ENCODE measurements around the gene PFAS.

The PFAS gene

GRCh38 chr17:8267480-8268147, 18.5 kb downstream of the PFAS start:
- no peak for DNase-seq

GRCh38 chr17:8268550-8269298, 19.6 kb downstream of the PFAS start:
- no peak for DNase-seq

GRCh38 chr17:8272421-8272820, 23.3 kb downstream of the PFAS start:
- no peak for DNase-seq

GRCh38 chr17:8273884-8274444, 24.9 kb downstream of the PFAS start:
- DNase-seq, result no peak

- no peak for DNase-seq
Observed at GRCh38 chr17:8274816-8275215, 25.7 kb downstream of the PFAS start.

GRCh38 chr17:8275421-8276290, 26.6 kb downstream of the PFAS start:
- DNase-seq, result no peak

- DNase-seq, result no peak
Observed at GRCh38 chr17:8277317-8277716, 28.2 kb downstream of the PFAS start.

GRCh38 chr17:8282345-8282744, 33.3 kb downstream of the PFAS start:
- no peak for DNase-seq

GRCh38 chr17:8283356-8283755, 34.3 kb downstream of the PFAS start:
- DNase-seq, result peak; percentile 3

GRCh38 chr17:8284126-8284525, 35.0 kb downstream of the PFAS start:
- DNase-seq, result peak; percentile 7

- no peak for DNase-seq
Observed at GRCh38 chr17:8285270-8286181, 36.4 kb downstream of the PFAS start.

GRCh38 chr17:8287651-8288335, 38.7 kb downstream of the PFAS start:
- DNase-seq, result no peak

- DNase-seq, result peak; percentile 82
Observed at GRCh38 chr17:8288336-8289102, 39.4 kb downstream of the PFAS start, which contains the start of gene RANGRF. TSS of gene RANGRF (plus strand) at chr17:8288670. CDS start at chr17:8288789, 119 bp downstream.

GRCh38 chr17:8289103-8289397, 40.0 kb downstream of the PFAS start:
- DNase-seq, result no peak

GRCh38 chr17:8290043-8290442, 41.0 kb downstream of the PFAS start:
- no peak for DNase-seq

- no peak for DNase-seq
Observed at GRCh38 chr17:8292639-8293395, 43.7 kb downstream of the PFAS start.

GRCh38 chr17:8294361-8294760, 45.3 kb downstream of the PFAS start:
- no peak for DNase-seq

- no peak for DNase-seq
Observed at GRCh38 chr17:8294814-8295316, 45.8 kb downstream of the PFAS start.

- no peak for DNase-seq
Observed at GRCh38 chr17:8300226-8300625, 51.1 kb downstream of the PFAS start.
